ENCODE results near the gene CHDH.
A peak's percentile ranks its signal among the peaks of the same experiment; 100 is the strongest.

The CHDH gene, protein sequence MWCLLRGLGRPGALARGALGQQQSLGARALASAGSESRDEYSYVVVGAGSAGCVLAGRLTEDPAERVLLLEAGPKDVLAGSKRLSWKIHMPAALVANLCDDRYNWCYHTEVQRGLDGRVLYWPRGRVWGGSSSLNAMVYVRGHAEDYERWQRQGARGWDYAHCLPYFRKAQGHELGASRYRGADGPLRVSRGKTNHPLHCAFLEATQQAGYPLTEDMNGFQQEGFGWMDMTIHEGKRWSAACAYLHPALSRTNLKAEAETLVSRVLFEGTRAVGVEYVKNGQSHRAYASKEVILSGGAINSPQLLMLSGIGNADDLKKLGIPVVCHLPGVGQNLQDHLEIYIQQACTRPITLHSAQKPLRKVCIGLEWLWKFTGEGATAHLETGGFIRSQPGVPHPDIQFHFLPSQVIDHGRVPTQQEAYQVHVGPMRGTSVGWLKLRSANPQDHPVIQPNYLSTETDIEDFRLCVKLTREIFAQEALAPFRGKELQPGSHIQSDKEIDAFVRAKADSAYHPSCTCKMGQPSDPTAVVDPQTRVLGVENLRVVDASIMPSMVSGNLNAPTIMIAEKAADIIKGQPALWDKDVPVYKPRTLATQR

DNA sequence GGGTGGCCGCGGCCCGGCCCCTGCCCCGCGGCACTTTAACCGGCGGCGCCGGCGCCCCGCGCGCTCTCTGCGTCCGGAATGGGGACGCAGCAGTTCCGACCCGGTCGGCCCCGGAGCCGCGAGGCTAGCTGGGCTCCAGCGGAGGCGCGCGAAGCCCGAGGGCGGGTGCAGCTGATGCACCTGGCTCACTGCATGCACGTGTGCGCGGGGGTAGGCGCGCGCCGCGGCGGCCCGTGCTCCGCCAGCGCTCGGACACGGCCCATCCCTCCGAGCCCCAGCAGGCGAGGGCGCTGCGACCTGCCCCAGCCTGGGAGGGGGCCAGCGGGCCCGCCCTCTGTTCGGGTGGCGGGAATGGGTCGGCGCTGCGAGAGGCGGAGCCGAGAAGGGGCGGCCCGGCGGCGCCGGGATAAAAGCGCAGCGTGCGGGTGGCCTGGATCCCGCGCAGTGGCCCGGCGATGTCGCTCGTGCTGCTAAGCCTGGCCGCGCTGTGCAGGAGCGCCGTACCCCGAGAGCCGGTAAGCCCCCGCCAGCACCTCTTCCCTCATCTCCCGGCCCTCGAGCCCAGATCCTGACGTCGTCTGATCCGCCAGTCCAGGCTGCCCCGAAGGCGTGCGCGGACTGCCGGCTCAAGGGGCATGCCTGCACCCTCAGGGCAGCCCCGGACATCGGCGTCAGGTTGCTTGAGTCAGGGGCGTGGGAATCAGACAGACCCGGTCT lies at the start of gene CHDH, which contains the start of gene IL17RB:
CHDH (minus strand) TSS at position 286 of the 717 bp plus-strand sequence. CDS start 22,411 bp downstream, outside the sequence.
IL17RB (plus strand) TSS at position 435 of the 717 bp plus-strand sequence; CDS start at position 456, 21 bp downstream.
- DNase-seq, result no peak

DNA sequence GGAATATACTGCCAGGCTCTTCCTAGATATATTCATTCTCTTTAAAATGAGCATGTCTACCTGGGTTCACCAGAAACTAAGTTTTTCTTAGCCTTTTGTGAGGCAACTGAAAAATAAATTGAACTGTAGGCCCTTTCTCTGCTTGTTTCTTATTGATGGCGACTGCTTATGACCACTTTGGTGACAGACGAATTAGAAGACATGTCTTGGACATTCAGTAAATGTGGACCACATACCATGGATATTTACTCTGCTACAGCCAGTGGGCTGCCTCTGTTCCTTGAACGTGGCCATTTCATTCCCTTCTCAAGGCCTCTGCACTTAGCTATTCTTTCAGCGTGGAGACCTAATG lies 46.0 kb upstream of the CHDH start:
- no peak for DNase-seq

DNA sequence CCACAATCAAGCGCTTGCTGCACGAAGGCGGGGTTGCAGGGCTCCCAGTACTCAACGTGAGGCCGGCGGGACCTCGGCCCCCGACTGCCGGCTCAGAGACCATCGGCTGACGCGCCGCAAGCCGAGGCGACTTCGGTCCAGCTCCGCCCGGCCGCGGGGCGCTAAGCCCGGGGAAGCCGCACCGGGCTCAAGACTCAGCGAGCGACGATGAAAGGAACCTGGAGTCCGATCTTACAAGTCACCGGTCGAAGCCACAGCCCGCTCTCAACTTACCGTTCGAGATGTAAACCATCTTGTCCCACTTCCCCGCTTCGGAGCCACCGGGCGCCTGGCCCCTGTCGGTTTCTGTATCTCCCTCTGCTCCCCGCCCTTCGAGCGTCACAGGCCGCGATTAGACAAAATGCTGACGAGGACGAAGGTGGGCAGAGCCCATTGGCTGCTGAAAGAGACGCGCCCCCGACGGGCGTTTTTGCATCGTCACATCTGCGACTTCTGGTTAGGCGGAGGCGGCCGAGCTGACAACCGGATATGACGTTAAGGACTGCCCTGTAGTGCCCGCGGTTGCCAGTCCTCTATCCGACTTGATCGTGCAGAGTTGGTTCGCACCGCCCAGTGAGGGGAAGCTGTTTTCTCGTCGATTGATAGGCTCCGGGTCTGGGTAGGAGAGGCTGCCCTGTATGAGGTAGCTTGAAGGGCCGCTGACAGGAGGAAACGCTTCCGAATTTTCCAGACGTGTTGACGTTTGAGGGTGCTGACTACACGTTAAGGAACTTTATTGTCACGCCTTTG lies 45.5 kb upstream of the CHDH start, which contains the start of gene SELENOK:
SELENOK (minus strand) TSS at position 363 of the 789 bp plus-strand sequence.
- DNase-seq, result peak; percentile 99

DNA sequence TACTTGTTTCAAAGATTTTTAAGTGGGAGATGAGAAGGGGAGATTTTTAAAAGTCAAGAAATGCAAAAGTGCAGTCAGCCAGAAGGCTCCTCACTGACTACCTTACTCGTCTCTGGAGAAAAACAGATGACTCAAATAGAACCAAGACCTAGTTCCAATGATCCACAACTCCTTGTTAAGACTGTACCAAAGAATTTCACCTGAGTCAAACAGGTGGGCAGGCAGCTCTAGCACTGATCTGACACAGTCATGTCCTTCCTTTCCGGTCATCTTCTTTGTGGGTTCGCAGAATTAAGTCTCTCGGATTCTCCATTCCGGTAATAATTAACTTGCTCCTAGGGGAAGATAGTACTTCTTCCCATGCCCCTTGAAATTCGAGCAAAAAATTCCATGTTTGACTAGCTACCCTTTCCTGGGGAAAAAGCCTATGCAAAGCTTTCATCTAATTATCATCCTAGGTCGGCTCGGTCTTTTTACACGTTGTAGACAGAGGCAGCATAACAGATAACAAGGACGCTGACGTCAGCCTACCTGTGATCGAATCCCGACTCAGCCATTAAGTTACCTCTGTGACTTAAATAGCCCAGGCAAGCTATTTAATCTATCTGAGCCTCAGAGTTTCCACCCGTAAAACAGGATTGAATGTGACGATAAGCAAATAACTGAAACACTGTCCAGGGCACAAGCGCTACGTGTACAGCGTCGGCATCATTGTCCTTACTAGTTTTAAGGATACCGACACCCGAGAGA lies 44.7 kb upstream of the CHDH start:
- DNase-seq, result no peak

DNA sequence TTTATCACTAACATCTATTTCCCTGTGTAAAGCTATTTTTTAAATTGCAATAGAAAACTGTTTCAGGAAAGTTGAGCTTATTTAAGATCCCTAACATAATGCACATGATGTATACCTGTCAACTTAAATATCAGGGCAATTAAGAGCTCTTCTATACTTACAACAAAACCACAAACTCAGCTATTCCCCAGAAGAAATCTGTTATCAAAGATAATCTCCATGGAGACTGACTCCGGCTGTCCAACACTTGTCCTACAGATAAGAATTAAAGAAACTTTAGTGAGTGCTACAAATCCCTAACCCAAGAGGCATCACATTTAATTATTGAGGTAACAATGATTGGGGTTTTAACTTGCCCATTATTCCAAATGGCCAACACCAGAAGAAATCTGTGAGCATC lies 42.0 kb upstream of the CHDH start:
- DNase-seq, result no peak

DNA sequence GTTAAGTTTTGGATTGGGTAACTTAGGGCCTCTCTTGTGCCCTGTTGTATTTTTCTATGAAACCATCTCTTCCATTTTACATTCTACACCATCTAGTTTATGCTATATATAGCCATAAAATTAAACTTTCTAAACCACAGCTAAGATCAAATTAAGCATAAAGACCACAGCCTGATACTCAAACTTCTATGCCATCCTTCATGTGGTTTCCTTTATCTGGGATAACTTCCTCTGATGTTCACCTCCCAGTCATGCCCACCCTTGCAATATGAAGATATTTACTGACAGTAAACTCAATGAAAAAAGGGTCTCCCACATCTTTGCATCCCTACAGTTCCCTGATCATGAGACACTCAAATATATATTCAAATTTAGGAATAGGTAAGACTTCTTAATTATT lies 41.2 kb upstream of the CHDH start:
- no peak for DNase-seq

DNA sequence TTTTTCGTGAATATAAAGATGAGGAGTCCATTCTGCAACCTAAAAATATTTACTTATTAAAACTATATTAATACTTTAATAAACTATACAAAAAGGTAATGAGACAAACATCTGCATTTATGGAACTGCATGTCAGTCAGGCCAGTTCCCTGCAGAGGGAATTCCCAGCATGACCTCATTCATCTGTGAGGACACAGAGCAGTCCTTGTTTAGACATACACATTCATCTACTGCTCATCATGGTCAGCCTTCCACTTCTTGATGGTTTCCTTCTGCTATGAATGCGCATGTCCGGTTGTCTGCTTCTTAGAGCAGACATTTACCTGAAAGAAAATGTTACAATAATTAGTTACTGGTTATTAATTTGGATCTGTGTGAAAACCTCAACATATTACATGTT lies 39.0 kb upstream of the CHDH start:
- DNase-seq, result no peak

DNA sequence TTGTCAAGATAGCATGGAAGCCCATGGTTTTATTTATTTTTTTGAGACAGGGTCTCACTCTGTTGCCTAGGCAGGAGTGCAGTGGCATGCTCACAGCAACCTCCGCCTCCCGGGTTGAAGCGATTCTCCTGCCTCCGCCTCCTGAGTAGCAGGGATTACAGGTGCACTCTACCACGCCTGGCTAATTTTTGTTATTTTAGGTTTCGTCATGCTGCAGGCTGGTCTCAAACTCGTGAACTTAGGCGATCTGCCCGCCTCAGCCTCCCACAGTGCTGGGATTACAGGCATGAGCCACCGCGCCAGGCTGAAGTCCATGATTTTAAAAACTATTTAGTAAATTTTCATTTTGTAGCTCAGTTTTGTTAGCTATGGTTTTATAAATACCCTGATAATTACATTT lies 38.4 kb upstream of the CHDH start:
- no peak for DNase-seq

DNA sequence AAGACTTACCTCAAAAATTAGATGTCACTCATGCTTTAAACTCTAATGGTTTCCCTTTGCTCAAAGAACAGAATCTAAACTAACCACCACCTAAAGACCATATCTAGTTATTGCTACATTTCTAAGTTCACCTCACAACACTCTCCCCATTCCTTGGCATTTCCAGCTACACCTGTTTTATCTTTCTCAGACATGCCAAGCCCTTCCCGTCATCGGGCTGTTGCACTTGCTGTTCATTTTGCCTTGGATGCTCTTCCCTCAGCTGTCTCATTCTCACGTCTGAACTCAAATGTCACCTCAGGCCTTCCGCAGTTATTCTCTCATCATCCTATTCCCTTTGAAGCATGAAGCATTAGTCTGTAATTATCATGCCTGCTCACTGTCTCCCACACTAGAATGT lies 36.8 kb upstream of the CHDH start:
- DNase-seq, result no peak

DNA sequence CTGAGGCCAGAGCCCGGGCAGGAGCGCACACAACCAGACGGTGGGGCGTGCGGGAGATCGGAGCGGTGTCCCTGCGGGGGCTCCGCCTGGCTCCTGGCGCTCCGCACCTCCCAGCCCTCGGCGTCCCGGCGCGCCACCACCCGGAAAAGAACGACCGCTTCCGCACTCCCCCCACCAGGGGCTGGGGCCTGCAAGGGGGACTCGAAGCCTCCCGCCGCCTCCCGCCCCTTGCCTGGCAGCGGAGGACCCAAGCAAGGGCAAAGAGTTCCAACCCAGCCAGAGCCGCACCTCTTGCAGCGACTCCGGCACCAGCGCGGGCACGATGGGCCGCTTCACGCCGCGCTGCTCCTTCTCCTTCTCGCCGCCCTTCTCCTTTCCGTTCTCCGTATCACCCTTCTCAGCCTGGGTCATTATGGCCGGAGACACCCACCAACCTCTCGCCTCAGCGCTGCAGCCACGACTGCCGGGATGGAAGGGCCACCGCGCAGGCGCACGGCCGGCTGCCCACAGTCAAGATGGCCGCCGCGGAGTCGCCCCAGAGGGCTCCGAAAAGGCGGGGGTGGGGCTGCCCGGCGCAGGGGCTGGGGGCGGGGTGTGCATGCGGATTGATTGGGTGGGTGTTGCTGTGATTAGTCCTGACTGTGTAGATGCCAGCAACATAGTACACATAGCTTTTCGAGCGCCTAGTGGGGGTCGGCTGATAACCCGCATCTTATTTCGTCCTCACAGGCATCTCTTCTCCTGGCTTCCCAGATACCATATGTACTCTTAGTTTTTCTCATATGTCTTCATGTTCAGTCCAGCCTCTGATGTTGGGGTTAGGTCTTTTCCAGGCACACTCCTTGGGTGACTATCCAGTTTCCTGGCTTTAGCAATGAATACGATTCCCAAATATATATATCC lies 35.7 kb upstream of the CHDH start, which contains the start of gene ACTR8:
ACTR8 (minus strand) TSS at position 462 of the 903 bp plus-strand sequence; CDS start at position 411, 51 bp downstream.
- peak; percentile 82 for DNase-seq

DNA sequence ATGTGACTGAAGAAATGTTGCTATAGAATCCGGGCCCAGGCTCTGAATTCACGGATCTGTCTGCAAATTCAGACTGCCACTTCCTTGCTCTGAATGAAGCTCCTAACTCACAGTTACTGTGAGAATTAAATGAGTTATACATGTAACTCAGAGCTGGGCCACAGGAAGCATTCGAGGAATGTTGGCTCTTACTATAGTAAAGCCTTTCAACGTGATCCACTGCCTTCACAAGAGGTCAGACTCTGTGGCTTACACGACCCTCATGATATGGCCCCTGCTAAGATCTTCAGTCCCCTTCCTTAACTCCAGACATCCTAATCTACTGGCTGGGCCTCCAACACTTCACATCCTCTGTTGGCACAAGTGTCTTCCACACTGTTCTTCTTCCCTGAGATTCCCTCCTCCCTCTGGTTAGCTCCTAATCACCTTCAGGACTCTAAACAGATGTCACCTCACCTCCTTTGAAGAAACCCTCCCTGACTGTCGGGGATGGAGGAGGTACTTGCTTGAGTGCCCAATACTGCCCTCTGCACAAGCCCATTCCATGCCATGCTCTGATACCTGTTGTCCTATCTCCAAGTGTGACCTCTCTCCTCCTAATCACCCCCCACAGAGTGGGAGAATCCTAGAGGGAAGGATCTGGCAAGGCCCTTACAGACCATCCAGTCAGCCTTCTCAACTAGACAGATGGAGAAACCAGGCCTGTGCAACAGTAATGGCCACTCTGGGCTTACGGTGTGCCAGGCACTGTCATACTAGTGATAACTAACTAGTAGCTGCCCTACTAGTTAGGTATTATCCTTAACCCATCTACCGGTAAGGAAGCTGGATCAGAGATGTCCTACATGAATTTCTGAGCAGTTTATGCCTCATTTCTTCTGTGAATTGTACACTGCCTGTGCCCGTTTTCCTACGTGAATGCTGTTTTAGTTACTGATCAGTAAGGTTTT lies 34.5 kb upstream of the CHDH start:
- DNase-seq, result peak; percentile 50

DNA sequence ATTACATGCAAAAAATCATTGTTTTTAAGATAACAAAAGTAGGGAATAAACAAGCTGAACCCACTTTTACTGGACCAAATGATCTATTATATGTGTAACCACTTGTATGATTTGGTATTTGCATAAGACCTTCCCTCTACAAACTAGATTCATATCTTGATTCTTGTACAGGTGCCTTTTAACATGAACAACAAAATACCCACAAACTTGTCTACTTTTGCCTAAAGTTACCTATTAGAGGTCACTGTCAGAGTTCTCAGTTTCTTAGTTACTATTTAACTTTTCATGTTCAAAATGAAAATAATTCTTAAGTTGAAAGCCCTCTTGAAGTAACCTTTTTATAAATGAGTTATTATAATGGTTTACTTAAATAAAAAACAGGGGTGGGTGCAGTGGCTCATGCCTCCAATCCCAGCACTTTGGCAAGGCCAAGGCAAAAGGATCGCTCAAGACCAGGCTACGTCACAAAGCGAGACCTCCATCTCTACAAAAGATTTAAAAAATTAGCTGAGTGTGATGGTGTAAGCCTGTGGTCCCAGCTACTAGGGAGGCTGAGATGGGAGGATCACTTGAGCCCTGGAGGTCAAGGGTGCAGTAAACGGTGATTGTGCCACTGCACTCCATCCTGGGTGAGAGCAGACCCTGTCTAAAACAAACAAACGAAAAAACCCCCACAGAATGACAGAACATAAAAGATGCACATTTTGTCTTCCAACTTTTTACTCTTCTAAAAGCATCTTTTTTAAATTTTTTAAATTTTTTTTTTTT lies 19.7 kb upstream of the CHDH start:
- DNase-seq, result no peak

DNA sequence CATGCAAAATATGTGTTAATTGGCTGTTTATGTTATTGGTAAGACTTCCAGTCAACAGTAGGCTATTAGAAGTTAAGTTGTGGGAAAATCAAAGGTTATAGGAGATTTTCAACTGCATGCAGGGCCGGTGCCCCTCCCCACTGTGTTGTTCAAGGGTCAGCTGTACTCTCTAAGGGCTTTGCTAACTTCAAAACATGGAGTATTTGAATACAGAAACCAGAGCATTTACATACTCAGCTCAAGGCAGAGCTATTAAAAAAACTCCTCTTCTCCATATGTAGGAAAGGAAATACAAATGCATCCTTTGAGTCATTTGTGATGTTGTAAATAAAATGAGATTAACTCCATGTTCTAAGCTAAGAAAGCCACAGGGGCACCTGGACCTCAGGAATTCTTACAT lies 16.9 kb upstream of the CHDH start:
- DNase-seq, result no peak

DNA sequence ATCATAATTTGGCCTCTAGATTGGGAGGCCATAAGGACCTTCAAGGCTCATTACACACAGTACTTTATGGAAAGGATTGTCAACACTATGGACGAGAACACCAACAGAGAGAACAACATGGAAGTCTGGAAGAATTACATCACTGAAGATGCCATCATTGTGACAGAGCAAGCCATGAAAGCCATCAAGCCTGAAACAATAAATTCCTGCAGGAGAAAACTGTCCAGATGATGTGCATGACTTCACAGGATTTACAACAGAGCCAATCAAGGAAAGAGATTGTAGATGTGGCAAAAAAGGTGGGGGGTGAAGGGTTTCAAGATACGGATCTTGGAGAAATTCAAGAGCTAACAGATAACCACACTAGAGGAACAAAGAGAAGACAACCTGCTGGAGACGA lies 16.0 kb upstream of the CHDH start:
- no peak for DNase-seq

DNA sequence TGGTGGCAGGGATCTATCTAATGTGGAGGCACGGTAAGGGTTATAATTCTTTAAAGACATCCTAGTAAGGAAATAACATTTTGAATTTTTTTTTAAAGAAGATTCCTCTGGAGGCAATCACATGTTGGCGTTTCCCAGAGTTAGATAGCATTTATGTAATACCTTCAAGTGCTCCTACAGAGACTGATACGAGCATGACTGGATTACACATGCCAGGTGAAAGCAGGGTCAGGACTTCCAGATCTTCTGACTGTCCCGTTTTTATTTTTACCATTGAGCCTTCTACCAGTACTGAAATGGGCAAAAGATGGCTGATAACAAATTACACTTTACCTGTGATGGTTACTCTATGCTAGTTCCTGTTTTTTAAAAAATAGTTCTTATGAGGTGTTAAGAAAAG lies 14.0 kb upstream of the CHDH start:
- DNase-seq, result no peak

DNA sequence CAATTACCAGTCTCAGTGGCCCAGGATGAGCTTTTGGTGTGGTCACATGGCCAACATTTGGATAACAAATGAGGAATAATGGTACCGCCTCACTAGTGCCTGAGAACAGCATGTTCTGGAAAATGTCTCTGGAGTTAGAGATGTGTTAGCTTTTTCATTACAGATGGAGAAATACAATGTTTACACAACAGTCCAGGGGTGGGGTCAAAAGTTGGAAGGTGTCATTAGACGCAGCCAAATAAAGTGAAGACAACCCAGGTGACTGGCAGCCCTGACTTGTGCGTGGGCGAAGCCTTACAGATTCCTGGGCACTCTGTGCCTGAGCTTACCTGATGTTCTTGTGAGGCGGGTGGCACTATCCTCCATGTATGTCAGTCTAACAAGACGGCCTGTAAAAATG lies 13.0 kb upstream of the CHDH start:
- DNase-seq, result no peak

DNA sequence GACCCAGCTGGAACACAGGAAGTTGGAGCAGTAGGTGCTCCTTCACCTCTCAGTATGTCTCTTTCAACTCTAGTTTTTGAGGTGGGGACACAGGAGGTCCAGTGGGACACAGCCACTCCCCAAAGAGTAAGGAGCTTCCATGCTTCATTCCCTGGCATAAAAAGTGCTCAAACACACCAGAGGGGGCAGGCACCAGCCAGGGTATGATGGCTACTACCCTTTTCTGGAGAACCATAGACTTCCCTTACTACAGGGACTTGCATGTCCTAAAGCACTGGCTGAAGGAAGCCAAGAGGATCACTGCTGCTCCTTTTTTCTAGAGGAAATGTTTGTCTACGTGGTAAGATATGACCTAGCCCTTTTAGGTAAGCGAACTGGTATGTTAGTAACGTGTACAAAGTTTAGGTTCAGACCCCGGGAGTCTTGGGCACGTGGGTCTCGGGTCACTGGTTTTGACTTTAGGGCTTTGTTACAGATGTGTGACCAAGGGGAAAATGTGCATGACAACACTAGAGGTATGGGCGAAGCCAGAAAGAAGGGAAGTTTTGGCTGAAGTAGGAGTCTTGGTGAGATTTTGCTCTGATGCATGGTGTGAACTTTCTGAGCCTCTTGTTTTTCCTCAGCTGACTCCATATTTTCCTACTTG lies 12.0 kb upstream of the CHDH start:
- no peak for DNase-seq

DNA sequence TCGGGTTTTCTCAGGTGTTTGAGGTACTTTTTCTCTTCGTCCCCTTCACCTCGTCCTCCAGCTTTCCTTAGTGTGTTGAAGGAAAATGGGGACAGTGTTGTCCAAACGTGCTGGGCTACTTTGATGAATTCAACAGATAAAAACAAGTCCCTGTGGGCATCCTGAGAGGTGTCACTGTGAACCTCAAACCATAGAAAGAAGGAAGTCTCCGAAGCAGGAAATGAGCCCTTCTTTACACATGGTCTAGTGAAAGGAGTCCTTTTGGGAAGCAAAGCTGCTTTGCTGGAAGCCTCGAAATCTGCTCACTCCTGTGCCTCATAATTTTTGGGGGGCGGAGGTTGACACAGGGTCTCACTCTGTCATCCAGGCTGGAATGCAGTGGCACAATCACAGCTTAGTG lies 10.7 kb upstream of the CHDH start:
- no peak for DNase-seq
